ENCODE results near the gene RFXANK. TPM values are rescaled to one million over a fixed set of nuclear protein-coding genes. Genes with fewer than 3 reads are reported as not detected.

Gene RFXANK
- total and polyA plus RNA-seq, 4 donors: 8.9 to 27.8 (median 19.0) TPM

DNA sequence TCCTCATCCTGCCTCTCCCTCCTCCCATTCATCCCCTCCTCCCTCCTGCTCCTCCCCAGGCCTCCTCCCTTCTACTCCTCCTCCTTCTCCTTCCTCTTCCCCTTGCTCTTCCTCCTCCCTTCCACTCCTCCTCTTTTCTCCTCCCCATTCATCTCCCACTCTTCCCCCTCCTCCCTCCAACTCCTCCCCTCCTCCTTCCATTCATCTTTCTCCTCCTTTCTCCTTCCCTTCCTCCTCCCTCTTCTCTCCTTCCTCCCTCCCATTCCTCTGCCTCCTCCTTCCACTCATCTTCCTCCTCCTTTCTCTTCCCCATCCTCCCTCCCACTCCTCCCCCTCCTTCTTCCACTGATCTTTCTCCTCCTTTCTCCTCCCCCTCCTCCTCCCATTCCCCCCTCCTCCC is 47.6 kb downstream of the RFXANK start:
- peaks cover 0 to 3% (median 2%) of the 10 kb centered on the region in 4 donors for H3K9me3 ChIP-seq (ENCODE audit: control insufficient read depth in 4 of 4, low read length in 3 of 4)
- DNase-seq (ENCODE audit: low spot score): no peak
- no peak overlapping the region for H3K27ac ChIP-seq (ENCODE audit: low read depth in 1 of 2, low read length in 2 of 2)
- no peaks in the 10 kb centered on the region for H3K27me3 ChIP-seq (ENCODE audit: control insufficient read depth in 4 of 4, insufficient read depth in 4 of 4, low read length in 3 of 4)
- H3K4me3 ChIP-seq (ENCODE audit: low read depth in 1 of 3, low read length in 3 of 3): no peak overlapping the region
- TF ChIP-seq RXRA (IDR thresholded peaks at IDR 0.05) (no peak), HNF4A (conservative IDR thresholded peaks at IDR 0.05) (no peak), HNF4G (IDR thresholded peaks at IDR 0.05) (no peak), FOXA2 (IDR thresholded peaks at IDR 0.05) (no peak), EGR1 (IDR thresholded peaks at IDR 0.05; ENCODE audit: low read depth in 2 of 2) (no peak), NR2F2 (IDR thresholded peaks at IDR 0.05) (no peak)
- TF ChIP-seq, protein P1, sequence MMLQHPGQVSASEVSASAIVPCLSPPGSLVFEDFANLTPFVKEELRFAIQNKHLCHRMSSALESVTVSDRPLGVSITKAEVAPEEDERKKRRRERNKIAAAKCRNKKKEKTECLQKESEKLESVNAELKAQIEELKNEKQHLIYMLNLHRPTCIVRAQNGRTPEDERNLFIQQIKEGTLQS (IDR thresholded peaks at IDR 0.05): no peak
- TF ChIP-seq, protein P2, sequence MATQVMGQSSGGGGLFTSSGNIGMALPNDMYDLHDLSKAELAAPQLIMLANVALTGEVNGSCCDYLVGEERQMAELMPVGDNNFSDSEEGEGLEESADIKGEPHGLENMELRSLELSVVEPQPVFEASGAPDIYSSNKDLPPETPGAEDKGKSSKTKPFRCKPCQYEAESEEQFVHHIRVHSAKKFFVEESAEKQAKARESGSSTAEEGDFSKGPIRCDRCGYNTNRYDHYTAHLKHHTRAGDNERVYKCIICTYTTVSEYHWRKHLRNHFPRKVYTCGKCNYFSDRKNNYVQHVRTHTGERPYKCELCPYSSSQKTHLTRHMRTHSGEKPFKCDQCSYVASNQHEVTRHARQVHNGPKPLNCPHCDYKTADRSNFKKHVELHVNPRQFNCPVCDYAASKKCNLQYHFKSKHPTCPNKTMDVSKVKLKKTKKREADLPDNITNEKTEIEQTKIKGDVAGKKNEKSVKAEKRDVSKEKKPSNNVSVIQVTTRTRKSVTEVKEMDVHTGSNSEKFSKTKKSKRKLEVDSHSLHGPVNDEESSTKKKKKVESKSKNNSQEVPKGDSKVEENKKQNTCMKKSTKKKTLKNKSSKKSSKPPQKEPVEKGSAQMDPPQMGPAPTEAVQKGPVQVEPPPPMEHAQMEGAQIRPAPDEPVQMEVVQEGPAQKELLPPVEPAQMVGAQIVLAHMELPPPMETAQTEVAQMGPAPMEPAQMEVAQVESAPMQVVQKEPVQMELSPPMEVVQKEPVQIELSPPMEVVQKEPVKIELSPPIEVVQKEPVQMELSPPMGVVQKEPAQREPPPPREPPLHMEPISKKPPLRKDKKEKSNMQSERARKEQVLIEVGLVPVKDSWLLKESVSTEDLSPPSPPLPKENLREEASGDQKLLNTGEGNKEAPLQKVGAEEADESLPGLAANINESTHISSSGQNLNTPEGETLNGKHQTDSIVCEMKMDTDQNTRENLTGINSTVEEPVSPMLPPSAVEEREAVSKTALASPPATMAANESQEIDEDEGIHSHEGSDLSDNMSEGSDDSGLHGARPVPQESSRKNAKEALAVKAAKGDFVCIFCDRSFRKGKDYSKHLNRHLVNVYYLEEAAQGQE (IDR thresholded peaks at IDR 0.05): no peak
- TF ChIP-seq, protein P3, sequence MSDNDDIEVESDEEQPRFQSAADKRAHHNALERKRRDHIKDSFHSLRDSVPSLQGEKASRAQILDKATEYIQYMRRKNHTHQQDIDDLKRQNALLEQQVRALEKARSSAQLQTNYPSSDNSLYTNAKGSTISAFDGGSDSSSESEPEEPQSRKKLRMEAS (IDR thresholded peaks at IDR 0.05): no peak
- no peaks in the 10 kb centered on the region for H3K36me3 ChIP-seq (ENCODE audit: control insufficient read depth in 4 of 4, insufficient read depth in 3 of 4, low read depth in 1 of 4, low read length in 3 of 4)
- no peak overlapping the region for H3K9ac ChIP-seq (ENCODE audit: low read depth in 1 of 2, low read length in 2 of 2)
- H3K4me1 ChIP-seq (ENCODE audit: control insufficient read depth in 4 of 4, insufficient read depth in 4 of 4, low read length in 3 of 4): no peaks in the 10 kb centered on the region

DNA sequence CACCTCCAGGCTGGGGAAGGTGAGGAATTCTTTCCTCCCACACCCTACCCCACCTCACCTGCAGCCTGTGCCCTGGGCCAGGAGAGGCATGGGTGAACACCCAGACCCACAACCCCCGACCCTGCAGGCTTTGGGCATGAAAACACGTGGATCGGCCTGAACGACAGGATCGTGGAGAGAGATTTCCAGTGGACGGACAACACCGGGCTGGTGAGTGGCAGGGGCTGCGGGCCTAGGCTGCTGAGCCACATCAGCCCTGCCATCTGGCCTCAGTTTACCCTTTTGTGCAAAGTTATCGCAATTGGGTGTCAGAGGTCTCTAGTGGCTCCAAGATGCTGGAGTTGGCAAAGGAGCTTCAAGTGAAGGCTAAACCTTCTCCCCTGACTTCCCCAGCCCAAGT is 48.4 kb downstream of the RFXANK start:
- 74% methylated on average over 9 of the region's 9 CpGs for WGBS
- no peaks in the 10 kb centered on the region for H3K4me1 ChIP-seq (ENCODE audit: control insufficient read depth in 4 of 4, insufficient read depth in 4 of 4, low read length in 3 of 4)
- no peak for DNase-seq (ENCODE audit: low spot score)
- TF ChIP-seq RAD21 (IDR thresholded peaks at IDR 0.05) (no peak), EGR1 (IDR thresholded peaks at IDR 0.05; ENCODE audit: low read depth in 2 of 2) (no peak), HNF4A (conservative IDR thresholded peaks at IDR 0.05) (no peak), FOXA1 (IDR thresholded peaks at IDR 0.05) (no peak), SP1 (IDR thresholded peaks at IDR 0.05) (no peak), TAF1 (conservative IDR thresholded peaks at IDR 0.05) (no peak), FOXA2 (IDR thresholded peaks at IDR 0.05) (no peak), NR2F2 (IDR thresholded peaks at IDR 0.05) (no peak), YY1 (IDR thresholded peaks at IDR 0.05) (no peak)
- TF ChIP-seq, protein P2 (IDR thresholded peaks at IDR 0.05): no peak
- TF ChIP-seq, protein P1 (IDR thresholded peaks at IDR 0.05): no peak
- TF ChIP-seq, protein P4, sequence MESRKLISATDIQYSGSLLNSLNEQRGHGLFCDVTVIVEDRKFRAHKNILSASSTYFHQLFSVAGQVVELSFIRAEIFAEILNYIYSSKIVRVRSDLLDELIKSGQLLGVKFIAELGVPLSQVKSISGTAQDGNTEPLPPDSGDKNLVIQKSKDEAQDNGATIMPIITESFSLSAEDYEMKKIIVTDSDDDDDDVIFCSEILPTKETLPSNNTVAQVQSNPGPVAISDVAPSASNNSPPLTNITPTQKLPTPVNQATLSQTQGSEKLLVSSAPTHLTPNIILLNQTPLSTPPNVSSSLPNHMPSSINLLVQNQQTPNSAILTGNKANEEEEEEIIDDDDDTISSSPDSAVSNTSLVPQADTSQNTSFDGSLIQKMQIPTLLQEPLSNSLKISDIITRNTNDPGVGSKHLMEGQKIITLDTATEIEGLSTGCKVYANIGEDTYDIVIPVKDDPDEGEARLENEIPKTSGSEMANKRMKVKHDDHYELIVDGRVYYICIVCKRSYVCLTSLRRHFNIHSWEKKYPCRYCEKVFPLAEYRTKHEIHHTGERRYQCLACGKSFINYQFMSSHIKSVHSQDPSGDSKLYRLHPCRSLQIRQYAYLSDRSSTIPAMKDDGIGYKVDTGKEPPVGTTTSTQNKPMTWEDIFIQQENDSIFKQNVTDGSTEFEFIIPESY (IDR thresholded peaks at IDR 0.05): no peak
- no peak overlapping the region for H3K27ac ChIP-seq (ENCODE audit: low read depth in 1 of 2, low read length in 2 of 2)
- H3K4me3 ChIP-seq (ENCODE audit: low read depth in 1 of 3, low read length in 3 of 3): no peak overlapping the region
- no peak overlapping the region for H3K9ac ChIP-seq (ENCODE audit: low read depth in 1 of 2, low read length in 2 of 2)
- H3K27me3 ChIP-seq (ENCODE audit: control insufficient read depth in 4 of 4, insufficient read depth in 4 of 4, low read length in 3 of 4): no peaks in the 10 kb centered on the region
- no peaks in the 10 kb centered on the region for H3K36me3 ChIP-seq (ENCODE audit: control insufficient read depth in 4 of 4, insufficient read depth in 3 of 4, low read depth in 1 of 4, low read length in 3 of 4)
- H3K9me3 ChIP-seq (ENCODE audit: control insufficient read depth in 4 of 4, low read length in 3 of 4): no peaks in the 10 kb centered on the region
